NCI-H1092 (cell line): Measurements from ENCODE around the gene DNAJC1.
"Not testable (repeated sequence)": the region's sequence is repeated elsewhere in the genome, so short reads cannot be mapped to it uniquely, and the experiment has no call there.

Experiments used
- DNase-seq: peaks from one replicate; lab custom pipeline; 2025; lab: John Stamatoyannopoulos, UW

Gene DNAJC1

DNA sequence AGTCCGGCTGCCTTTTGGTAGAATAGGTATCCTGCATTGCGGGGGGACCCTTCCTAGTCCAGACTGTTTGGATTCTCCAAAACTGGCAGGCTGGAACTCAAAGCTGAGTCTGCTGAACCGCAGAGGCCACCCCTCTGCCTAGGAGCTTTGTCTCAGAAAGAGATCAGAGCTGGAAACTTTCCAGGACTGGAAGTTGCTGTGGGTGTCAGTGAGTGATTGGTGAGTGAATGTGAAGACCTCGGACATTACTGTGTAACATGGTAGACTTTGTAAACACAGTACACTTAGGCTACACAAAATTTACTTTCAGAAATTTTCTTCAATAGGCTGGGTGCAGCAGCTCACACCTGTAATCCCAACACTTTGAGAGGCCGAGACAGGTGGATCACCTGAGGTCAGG is 103.8 kb downstream of the DNAJC1 start:
- no peak for DNase-seq

DNA sequence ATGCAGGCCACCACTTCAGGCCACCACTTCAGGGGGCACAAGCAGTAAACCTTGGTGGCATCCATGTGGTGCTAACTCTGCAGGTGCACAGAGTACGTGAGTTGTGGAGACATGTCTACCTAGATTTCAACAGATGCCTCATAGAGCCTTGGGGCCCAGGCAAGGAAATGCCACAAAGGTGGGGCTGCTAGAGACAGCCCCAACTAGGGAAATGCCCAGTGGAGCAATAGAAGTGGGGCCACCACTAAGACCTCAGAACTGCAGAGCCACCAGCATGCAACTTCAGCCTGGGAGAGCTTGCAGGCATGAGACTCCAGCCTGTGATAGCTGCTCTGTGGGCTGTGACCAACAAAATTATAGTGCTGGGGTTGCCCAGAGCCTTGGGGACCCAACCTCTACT is 107.6 kb downstream of the DNAJC1 start:
- no peak for DNase-seq

GRCh38 chr10:21894648-21895342 is 108.7 kb downstream of the DNAJC1 start:
- no peak for DNase-seq

DNA sequence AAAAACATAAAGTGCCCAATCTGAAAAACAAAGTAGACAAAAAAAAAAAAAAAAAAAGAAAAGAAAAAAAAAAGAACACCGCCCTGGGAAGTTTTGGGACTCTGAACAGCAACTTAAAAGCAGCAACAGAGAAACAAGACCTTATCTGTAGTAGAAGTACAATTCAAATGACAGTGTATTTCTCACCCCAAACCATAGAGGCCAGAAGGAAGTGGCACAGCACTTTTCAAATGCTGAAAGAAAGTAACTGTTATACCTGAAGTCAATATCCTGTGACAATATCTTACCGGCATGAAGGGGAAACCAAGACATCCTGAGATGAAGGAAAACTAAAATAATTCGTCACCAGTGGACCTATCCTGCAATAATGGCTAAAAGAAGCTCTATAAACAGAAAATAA is 112.1 kb downstream of the DNAJC1 start:
- no peak for DNase-seq

DNA sequence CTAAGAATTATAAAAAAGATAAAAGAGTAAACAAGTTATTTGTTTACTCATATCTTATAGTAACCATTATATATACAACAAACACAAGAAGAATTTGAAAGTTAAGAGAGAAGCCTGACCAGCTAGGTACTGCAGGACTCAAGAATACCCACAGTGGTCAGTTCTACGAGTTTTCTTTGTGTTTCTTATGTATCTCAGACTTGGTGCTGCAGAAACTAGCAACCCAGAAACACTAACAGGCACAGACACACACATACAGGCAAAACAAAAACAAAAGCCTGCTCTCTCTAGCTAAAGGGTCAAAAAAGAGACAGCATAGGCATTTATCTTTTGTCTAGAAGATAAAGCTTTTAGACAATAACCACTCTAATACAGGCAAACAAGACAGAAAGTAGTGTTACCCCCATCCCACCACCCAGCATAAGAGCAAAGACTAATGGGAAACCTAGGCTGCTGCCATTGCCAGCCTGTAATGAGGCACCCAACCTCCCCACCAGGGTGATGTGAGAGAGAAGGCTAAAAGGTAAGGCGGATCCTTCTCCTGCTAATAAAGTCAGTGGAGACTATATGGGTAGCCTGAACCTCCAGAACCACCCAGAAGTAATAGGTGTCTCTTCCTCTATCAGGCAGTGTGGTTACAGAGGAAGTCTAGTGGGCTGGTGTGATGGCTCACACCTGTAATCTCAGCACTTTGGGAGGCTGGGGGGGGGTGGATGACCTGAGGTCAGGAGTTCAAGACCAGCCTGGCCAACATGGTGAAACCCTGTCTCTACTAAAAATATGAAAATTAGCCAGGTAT is 113.9 kb downstream of the DNAJC1 start:
- no peak for DNase-seq

DNA sequence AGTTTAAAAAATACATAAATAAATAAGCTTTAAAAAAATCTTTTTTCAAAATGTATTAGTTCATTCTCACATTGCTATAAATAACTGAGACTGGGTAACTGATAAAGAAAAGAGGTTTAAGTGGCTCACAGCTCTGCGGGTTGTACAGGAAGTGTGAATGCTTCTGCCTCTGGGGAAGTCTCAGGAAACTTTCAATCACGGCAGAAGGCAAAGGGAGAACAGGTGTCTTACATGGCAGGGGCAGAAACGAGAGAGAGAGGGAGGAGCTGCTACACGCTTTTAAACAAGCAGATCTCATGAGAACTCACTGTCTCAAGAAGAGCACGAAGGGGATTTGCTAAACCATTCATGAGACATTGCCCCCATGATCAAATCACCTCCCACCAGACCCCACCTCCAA is 114.6 kb downstream of the DNAJC1 start:
- no peak for DNase-seq

DNA sequence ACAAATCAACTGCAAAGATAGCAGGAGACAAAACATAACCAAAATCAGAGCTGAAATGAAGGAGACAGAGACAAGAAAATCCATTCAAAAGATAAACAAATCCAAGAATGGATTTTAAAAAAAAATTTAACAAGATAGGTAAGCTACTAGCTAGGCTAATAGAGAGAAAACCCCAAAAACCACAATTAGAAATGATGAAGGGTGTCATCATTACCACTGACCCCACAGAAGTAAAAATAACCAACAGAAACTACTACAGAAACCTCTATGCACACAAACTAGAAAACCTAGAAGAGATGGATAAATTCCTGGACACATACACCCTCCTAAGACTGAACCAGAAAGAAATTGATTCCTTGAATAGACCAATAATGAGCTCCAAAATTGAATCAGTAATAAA is 117.6 kb downstream of the DNAJC1 start:
- DNase-seq, result no peak

DNA sequence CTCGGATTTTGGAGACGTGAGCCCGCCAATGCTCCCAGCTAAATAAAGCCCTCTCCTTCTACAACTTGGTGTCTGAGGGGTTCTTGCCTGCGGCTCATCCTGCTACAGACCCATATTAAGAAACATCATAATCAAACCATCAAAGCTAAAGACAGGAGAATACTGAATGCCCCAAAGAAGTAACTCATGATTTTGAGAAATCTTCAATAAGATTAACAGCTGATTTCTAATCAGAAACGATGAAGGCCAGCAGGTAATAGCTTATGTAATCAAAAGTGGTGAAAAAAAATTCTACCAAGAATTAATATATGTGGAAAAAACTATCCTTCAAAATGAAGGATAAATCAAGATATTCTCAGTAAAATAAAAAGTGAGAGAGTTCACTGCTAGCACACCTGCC is 130.3 kb downstream of the DNAJC1 start:
- no peak for DNase-seq

- not testable (repeated sequence) for DNase-seq
Observed at GRCh38 chr10:21872771-21873170, 130.8 kb downstream of the DNAJC1 start.

DNA sequence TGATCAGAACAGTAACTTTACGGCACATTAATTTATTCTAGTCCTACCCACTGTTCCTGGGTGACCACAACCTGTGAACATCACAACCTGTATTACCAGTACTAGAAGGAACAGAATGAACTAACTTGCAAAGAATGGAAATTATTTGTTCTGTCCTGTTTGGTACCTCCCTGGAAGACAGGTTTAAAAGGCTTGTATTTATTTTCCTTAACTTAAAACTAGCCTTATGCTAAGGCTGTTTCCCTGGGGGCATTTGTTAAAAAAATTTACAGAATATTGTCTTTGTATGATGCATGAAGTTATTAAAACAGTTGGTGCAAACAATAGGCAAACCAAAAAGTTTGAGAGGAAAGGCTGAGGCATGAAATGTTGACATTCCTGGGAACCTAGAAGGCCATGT is 132.7 kb downstream of the DNAJC1 start:
- no peak for DNase-seq

DNA sequence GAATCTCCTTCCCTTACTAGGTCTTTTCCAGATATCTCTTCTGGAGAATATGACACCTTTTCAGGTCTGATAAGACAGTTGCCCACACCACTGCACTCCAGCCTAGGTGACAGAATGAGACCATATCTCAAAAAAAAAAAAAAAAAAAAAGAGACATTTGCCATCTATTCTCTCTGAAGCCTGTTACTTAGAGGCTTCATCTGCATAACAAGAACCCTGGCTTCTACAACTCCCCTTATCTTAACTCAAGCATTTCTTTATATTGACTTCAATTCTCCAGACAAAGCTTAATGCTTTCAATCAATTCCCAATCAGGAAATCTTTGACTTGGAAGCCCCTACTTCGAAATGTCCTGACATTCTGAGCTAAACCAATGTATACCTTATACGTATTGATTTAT is 134.4 kb downstream of the DNAJC1 start:
- DNase-seq, result not testable (repeated sequence)

GRCh38 chr10:21860718-21861117 is 142.8 kb downstream of the DNAJC1 start:
- DNase-seq, result no peak

GRCh38 chr10:21858455-21858854 is 145.1 kb downstream of the DNAJC1 start:
- DNase-seq, result no peak

- DNase-seq, result no peak
Observed at GRCh38 chr10:21849607-21850006, 153.9 kb downstream of the DNAJC1 start.

GRCh38 chr10:21843645-21844044 is 159.9 kb downstream of the DNAJC1 start:
- no peak for DNase-seq

GRCh38 chr10:21841273-21841672 is 162.3 kb downstream of the DNAJC1 start:
- DNase-seq, result not testable (repeated sequence)

- DNase-seq, result not testable (repeated sequence)
Observed at GRCh38 chr10:21837487-21837886, 166.0 kb downstream of the DNAJC1 start.

GRCh38 chr10:21834574-21834973 is 169.0 kb downstream of the DNAJC1 start:
- DNase-seq, result not testable (repeated sequence)

DNA sequence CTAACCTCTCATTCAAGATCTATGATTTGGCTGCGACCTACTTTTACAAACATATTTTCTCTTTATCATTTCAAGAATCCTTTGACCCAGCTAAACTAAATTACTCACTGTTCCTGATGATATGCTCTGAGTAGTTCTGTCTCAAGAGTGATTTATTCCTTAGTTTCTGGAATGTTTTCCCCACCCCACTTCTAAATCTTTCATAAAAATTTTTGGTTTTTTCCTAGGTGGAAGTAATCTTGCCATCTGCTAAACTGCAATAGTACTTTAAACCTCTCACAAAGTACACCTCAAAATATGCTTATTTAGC is 170.8 kb downstream of the DNAJC1 start:
- DNase-seq, result no peak

- DNase-seq, result no peak
Observed at GRCh38 chr10:21831986-21832820, 171.3 kb downstream of the DNAJC1 start.

- DNase-seq, result no peak
Observed at GRCh38 chr10:21830037-21830436, 173.5 kb downstream of the DNAJC1 start.

- no peak for DNase-seq
Observed at GRCh38 chr10:21827308-21827707, 176.2 kb downstream of the DNAJC1 start.

DNA sequence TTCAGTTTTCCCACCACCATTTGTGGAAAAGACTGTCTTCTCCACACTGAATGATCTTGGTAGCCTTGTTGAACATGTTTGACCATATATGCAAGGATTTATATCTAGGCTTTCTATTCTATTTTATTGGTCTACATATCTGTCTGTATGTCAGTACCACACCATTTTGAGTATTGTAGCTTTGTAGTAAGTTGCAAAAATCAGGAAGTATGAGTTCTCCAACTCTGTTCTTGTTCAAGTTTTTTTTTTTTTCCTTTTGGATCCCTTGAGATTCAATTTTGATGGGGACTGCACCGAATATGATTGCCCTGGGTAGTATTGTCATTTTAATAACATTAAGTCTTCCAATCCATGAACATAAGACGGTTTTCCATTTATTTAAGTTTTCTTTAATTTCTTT is 176.8 kb downstream of the DNAJC1 start:
- DNase-seq, result no peak
